Amygdala (tissue), 56 donors: ENCODE results near the gene GALNT12.

ENCODE experiments used
- DNase-seq, 56 donors: peaks; one replicate each; lab custom pipeline; 2025; lab: John Stamatoyannopoulos, UW

GALNT12 gene

DNA sequence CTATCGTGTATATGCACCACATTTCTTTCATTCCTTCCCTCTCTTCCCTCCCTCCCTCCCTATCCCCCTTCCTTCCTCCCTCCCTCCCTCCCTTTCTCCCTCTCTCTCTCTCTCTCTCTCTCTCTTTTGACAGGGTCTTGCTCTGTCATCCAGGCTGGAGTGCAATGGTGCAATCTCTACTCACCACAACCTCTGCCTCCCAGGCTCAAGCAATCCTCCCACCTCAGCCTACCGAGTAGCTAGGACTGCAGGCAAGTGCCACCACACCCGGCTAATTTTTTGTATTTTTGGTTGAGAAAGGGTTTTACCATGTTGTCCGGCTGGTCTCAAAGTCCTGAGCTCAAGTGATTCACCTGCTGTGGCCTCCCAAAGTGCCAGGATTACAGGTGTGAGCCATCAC is 10.0 kb upstream of the GALNT12 start:
- DNase-seq, result no peak

DNA sequence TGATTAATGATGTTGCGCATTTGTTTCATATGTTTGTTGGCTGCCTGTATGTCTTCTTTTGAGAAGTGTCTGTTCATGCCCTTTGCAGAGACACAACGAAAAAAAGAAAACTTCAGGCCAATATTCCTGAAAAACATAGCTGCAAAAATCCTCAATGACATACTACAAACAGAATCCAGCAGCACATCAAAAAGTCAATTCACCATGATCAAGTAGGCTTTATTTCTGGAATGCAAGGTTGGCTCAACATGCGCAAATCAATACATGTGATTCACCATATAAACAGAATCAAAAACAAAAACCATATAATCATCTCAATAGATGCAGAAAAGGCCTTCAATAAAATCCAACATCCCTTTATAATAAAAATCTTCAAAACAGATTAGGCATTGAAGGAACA is 9.2 kb upstream of the GALNT12 start:
- DNase-seq, result no peak

DNA sequence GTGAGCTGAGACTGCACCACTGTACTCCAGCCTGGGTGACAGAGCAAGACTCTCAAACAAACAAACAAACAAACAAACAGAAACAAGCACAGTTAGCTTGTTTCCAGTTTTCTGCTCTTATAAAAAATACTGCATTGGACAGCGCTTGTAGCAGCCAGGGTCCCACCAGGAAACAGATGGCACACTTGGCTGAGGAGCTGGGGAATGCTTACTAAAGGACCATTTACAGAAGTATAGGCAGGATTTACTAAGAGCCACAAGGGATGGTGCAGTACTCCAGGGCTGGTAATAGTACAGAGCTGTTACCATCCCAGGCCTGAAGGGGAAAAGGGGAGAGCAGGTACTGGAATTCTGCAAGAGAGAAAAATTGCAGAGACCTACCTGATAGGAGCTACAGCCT is 5.9 kb upstream of the GALNT12 start:
- no peak for DNase-seq

DNA sequence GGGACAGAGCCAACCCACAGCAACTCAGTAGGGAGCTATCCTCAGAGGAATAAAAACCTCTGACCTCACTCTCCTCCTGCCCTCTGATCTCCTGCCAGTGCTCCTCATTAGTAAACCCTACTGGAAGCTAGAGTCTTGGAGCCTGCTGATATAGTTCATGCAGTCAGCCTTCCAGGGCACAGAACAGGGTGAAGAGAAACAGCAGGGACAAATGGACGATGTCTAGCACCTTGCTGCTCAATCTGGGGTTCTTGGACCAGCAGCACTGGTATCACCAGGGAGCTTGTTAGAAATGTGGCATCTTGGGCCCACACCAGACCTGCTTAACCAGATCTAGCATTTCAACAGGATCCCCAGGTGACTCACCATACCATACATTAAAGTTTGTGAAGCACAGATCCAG is 5.5 kb upstream of the GALNT12 start:
- DNase-seq, result no peak

DNA sequence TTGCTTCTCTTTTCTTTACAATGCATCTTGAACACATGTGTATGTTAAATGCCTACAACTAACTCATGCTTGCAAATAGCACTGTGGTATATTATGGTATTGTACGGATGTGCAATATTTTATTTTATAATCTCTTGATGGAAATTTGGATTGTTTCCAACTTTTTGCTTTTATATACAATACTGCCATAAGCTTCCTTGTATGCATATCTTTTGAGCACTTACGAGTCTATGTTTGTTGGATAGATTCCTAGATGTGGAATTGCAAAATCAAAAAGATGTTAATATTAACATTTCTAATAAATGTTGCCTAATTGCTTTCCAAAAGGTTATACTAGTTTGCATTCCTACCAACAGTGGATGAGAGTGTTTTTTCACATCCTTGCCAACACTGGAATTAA is 3.4 kb upstream of the GALNT12 start:
- no peak for DNase-seq

DNA sequence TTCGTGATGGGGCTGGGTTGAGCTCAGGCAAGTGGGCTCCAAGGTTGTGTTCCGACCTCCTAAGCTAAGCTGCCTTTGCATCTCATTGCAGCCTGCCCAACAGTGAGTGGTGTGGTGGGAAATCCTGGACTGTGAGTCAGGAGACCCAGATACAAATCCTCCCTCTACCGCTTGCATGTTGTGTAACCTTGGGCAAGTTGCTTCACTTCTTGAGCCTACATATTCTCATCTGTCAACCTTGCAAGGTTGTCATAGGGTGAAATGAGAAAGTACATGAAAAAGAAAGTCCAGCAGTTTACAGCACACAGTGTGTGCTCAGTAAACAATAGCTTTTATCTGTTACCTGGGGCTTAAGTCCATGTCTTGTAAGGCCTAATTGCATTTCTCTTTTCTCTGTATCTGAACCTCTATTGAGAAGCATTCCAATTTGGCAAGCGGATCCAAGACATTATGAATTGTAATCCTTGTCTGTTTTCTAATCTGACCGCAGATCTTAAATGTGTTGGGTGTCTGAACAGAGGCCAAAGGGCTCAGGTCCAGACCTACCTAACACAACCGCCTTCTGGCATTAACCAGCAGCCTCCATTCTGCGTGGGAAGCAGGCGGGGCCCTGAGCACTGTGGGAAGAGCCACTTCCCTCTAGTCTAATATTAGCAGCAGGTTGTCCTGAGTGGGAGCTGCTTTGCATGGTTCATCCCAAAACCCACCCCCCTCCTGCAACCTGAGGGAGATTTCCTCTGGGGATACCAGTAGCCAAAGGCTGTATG is 1.8 kb upstream of the GALNT12 start:
- no peak for DNase-seq

DNA sequence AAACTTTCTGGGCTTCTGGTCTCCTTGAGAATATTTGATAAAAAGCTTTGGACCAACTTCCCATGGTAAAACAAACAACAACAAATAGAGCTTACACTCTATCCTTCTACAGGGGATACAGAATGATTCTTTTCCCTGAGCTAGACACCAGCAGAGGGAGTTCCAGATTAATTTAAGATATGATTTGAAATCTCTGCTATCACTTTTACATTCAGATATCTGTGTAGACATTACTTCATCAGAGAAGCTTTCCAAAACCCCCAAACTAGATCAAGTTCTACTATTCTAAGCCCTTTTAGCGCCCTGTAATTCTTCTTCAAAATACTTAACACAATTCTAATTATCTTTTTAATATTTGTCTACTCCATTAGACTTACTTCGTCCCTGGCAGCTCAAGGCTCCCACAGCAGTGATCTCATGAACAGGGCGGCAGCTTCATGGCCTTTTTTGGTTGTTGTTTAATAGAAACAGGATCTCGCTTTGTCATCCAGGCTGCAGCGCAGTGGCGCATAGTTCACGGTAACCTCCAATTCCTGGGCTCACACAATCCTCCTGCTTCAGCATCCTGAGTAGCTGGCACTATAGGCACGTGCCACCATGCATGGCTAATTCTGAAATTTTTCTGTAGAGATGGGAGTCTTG is 955 bp upstream of the GALNT12 start:
- no peak for DNase-seq

DNA sequence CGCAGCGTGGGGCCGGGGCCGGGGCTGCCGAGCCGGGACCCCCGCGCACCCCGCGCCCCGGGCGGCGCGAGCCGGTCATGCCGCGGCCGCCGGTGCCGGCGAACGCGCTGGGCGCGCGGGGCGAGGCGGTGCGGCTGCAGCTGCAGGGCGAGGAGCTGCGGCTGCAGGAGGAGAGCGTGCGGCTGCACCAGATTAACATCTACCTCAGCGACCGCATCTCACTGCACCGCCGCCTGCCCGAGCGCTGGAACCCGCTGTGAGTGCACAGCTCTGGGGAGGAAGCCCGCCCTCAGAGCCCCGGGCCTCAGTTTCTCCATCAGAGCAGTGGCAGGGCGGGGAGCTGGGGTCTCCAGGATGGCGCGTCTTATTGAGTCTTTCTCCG is 335 bp downstream of the GALNT12 start:
- peak in 2 of 56 donors; percentile 25 to 46 for DNase-seq

DNA sequence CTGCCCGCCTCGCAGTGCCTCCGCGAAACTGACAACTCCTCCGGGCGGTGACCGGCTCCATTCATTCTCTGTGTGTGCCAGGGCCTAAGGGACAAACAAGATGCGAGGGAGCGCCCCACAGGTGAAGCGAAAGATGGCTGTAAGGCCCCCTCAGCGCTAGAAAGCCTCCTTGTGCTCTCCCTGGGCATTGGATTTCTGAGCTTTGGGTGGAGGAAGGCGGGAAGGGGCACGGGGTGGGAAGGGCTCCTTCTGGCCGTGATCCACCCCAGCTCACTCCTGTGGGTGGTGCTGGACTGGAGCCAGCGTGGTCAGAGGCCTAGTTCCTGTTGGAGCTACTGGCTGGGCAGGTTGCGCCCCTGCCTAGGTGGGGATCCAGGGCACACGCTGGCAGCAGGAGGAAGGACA is 943 bp downstream of the GALNT12 start:
- DNase-seq, result peak in 1 of 56 donors; percentile 11

DNA sequence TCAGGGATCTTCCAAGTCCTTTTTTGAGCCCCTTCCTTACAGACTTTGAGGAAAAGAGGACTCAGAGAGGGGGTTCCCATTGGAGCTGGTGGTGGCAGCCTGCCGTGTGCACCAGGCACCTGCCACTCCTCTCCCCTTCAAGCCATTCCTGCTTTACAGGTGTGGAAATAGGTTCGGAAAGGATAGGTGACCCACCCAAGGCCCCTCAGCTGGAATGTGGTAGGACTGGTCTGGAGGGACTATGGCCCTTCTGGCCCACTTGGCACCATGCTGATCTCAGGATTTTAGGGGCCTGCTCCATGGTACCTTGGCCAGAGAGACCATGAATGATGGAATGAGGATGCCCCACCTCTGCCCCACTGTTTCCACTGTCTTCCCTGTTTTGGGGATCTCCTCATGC is 1.4 kb downstream of the GALNT12 start:
- no peak for DNase-seq

DNA sequence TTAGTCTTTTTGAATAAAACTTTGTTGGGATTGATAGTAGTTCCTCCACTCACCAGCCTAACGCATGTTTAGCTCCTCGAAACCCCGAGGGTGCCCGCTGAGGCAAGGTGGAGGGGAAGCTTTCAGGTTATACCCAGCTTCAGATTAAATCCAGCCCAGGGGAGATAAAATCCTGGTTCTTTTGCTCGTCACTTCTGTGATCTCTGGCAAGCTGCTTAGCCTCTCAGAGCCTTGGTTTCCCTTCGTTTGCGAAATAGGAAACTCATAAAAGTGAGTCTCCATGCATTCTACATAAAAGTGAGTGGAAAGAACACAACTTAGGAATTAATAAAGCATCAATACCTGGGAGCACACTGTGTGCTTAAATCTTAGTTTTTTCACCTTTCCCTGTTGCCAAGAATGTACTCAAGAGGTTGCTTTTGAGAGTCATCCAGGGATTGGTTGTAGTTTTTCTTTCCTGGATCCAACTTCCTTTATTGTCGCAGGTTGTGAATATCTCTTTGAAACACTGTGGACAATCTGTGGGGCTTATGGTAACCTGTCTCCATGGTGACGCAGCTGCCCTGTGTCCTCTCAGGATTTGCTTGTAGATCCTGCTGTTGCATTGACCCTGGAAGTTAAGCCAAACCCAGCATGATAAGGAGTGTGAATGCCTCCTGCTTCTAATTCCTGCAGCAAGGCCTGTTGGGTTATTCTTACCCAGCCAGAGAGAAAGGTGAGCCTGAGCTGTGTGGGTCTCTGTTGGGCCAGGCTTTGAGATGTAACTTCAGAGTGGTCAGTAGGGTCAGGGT is 2.0 kb downstream of the GALNT12 start:
- no peak for DNase-seq

DNA sequence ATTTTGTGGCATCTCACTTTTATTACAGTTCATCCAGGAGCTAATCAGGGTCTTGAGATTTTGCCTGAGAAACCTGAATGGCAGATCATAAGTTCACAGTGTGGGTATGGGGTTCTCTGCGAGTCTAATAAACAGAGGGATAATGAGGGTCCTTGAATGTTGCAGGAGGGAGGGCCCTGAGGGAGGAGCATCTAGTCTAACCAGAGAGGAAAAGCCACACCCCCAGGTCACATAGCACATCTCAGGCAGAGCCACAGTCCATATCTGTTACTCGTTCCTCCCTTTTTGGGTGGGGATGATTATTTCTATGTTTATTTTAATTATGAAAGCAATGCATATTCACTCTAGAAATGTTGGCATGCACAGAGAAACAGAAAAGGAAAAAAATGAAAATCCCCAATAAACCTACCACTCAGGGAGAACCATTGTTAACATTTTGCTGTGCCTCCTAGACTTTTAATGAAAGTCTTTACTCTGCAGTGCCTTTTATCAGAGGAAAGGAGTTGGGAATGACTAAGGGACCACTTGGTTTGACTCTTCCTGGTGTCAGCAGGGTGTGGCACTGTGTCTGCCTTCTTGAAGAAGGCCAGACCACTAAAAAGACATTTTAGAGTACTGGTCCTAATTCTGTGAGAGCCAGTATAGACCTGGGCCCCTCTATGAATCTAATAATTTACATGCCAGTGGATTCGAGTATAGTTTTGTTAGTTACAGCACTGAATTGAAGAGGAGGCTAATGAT is 2.8 kb downstream of the GALNT12 start:
- no peak for DNase-seq

DNA sequence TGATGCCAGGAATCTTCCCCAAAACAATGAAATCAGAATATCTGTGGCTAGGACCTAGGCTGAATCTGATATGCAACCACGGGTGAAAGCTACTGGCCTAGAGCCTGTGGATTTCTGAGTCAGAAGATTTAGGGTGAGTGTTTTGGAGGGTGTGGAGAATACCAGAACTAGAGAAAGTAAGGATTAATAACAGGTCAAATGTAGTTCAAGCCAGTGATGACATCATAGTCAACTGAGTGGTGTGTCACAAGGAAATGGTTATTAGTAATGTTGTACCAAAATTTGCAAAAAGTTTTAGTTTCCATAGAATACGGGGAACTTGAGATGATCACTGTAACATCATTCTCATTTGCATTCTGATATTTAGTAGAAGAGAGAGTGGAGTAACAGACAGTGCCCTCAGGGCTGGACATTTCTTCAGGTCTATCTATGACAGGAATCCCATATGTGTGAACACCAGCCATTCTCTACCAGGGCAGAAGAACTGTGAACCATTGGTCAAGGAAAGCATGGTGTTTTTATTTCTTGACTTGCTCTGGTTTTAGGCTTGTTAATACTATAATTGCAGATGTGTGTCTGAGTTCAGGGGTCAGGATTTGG is 3.7 kb downstream of the GALNT12 start:
- no peak for DNase-seq

DNA sequence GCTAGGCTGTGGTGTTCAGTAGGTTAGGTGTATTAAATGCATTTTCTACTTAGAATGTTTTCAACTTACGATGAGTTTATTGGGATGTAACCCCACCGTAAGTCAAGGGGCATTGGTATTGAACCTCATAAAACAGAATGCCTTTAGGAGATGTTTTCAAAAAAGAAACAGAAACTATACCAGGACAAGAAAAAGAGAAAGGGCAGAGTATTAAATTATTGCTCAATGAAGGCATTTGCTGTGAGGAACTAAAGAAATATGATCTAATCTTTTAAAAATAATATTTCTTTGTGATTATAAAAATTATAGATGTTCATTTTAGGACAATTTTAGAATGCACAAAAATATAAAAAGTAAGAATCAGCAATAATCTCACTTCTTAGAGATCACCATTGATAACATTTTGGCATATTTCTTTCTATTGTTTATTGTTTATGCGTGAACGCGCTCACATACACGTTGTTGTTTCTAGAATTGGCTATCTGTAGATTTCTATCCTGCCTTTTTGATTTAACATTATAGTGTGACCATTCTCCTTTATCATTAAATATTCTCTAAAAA is 8.0 kb downstream of the GALNT12 start:
- no peak for DNase-seq

DNA sequence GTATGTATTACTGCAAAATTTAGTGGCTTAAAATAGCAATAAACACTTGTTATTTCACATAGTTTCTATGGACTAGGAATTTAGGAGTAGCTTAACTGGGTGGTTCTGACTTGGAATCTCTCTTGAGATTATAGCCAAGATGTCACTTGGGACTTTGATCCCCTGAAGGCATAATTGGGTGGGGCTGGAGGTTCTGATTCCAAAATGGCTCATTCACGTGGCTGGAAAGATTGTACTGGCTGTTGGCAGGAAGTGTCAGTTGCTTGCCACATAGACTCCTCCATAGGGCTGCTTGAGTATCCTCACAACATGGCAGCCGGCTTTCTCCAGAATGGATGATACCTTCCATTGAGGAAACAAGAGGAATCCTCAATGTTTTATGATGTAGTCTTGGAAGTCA is 11.3 kb downstream of the GALNT12 start:
- DNase-seq, result no peak

DNA sequence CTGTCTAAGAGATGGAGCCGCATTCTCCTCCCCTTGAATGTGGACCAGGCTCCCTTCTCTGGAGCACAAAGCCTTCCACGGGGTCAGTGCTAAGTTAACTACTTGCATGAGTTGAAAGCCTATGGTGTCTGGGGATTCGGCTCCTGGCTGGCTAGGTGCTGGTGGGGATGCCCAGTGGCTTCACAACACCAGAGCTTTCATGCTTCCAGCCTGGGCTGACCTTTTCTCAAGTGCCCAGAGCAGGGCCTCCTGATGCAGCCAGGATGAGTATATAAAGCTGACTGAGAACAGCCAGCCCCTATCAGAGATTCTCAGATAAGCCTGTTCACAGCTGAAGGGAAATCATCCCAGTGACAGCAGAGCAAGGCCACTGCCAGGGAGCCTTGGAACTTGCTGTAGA is 11.8 kb downstream of the GALNT12 start:
- no peak for DNase-seq

DNA sequence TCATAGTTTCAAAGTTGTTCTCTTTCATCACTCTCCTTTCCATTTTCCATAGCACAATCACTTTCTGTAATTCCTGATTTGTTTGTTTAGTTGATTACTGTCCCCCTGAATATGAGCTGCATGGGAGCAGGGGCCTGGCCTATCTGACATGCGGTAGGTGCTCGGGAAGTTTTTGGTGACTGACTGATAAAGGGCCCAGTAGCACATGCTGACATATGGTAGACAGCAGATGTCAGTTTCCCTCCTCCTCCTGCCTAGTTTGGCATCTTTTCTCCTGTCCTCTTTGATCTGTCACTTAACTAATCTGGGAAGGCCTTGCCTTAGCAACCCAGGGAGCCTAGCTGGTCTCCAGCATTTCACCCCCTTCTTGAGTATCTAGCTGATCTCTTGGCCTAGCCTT is 14.4 kb downstream of the GALNT12 start:
- DNase-seq, result no peak

DNA sequence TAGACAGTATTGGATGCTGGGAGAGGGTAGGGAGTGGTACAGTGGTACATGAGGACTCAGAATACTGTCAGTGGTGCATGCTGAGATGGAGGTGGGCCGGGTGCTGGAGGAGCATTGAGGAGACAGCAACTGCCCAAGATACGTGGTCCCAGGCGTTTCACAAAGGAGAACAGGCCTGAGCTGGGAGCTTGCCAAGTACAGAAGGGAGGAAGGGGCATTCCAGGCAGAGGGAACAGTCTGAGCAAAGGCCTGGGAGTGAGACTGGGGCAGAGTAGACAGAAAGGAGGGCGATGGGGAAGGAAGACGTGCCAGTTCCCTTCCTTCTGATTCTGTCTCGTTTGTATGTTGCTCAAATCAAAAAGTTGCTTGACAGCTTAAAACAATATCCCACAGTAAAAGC is 15.2 kb downstream of the GALNT12 start:
- no peak for DNase-seq

DNA sequence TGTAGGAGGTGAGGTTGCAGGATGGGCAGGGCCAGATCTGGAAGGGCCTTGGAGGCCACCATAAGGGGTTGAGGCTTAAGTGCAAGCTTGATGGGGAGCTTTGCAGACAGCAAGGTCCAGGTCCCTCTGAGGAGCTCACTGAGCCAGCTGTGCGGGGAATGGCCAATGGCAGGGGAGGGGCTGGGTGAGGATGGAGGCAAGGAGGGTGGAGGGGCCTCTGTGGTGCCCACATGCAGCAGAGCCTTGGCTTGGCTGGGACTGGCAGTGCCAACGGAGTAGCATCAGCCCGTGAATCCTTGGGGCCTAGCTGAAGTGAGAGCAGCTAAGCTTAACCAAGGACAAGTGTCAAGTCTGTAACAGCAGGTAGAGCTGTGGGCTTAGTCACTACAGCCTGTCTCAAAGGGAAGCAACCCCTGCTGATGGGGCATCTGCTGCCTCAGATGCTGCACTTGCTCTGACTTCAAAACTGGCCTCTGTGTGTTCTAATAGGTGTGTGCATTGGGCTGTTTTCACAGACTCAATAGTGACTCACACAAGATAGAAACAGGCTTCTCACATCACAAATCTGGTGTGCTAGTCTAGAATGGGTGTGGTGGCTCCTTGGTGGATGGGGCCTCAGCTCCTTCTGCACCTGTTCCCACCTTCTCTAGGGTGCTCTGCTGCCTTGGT is 16.3 kb downstream of the GALNT12 start:
- no peak for DNase-seq

DNA sequence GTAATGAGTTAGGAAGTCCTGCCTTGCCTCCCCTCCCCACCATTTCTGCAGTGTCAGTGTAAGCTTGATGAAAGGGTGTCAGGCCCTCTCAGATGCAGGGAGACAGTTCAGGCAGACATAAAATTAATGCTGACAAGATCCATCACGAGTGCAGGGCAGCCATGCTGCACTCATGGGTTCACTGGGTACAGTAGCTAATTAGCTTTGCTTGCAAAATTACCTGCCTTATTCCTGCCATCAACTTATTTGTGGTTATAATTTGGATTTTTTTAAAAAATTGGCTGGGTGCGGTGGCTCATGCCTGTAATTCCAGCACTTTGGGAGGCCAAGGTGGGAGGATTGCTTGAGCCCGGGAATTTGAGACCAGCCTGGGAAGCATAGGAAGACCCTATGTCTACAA is 17.9 kb downstream of the GALNT12 start:
- DNase-seq, result no peak
